Upper lobe of right lung (tissue), 1 donor: ENCODE data around the gene EMILIN2. TPM values are rescaled to one million over a fixed set of nuclear protein-coding genes. Genes with fewer than 3 reads are reported as not detected.

Experiments
- ATAC-seq: fragments of 200-7000 bp; cut with Tn5 transposase; one replicate; pipeline ENCODE4 v1.9.1; 2020; ENCODE audit warnings: mild to moderate bottlenecking, moderate library complexity
- DNase-seq: peaks from one replicate; pipeline ENCODE4 v3.0.0-alpha.2; 2020
- H3K27ac ChIP-seq: fragments of 200-600 bp; one replicate; pipeline ENCODE4 v1.8.0; 2022
- H3K27me3 ChIP-seq: fragments of 200-600 bp; one replicate; pipeline ENCODE4 v1.8.0; 2022; ENCODE audit warnings: mild to moderate bottlenecking
- H3K36me3 ChIP-seq: fragments of 200-600 bp; one replicate; pipeline ENCODE4 v1.8.0; 2022
- H3K4me1 ChIP-seq: fragments of 200-600 bp; one replicate; pipeline ENCODE4 v1.8.0; 2022
- H3K4me3 ChIP-seq: fragments of 200-600 bp; one replicate; pipeline ENCODE4 v1.8.0; 2022; ENCODE audit warnings: mild to moderate bottlenecking
- H3K9me3 ChIP-seq: fragments of 200-600 bp; one replicate; pipeline ENCODE4 v1.8.0; 2022
- intact Hi-C: fragments of 100-400 bp; cut with DNase I; formaldehyde crosslinking; loops from one replicate; pipeline ENCODE4 v1.11.0; 2022
- total RNA-seq: library from RNA; stranded (reverse); fragmentation: NEBNext Ultra II Directional; extraction: Animal tissue kit (Norgen Biotek cat#: 25700); gene quantifications from one replicate; pipeline ENCODE4 v1.2.1, GENCODE V29; 2021
- TF ChIP-seq, protein P1 (sequence below): fragments of 200-600 bp; IDR thresholded peaks from one replicate; pipeline ENCODE4 v1.8.0; 2022; ENCODE audit warnings: antibody characterized with exemption
- donor health status: DM: no; HTN: yes; CAD: no; lungs with severe emphysema.

EMILIN2 gene
- total RNA-seq, 1 donor from 2014 or later = 35.2 TPM

DNA sequence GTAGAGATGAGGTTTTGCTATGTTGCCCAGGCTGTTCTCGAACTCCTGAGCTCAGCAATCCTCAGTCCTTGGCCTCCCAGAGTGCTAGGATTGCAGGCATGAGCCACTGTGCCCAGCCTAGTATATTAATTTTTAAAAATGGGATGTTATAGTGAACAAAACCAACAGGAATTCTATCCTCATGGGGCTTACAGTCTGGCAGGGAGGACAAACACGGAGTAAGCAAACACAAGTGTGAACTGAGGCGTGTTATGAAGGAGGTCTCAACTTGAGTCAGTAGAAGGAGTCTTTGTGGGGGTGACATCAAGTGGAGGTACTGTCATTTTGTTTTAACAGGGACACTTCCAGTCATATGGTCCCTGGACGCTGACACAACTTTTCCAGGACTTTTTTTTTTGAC, 33.1 kb downstream of the EMILIN2 start:
- no peaks in the 10 kb centered on the region for H3K27me3 ChIP-seq
- H3K27ac ChIP-seq = no peak overlapping the region
- H3K4me1 ChIP-seq = peaks cover 16% of the 10 kb centered on the region
- H3K36me3 ChIP-seq = no peaks in the 10 kb centered on the region
- intact Hi-C loops = no loop called here
- DNase-seq = no peak
- no peak overlapping the region for H3K4me3 ChIP-seq
- ATAC-seq = no peak
- no peaks in the 10 kb centered on the region for H3K9me3 ChIP-seq
- TF ChIP-seq, protein P1, sequence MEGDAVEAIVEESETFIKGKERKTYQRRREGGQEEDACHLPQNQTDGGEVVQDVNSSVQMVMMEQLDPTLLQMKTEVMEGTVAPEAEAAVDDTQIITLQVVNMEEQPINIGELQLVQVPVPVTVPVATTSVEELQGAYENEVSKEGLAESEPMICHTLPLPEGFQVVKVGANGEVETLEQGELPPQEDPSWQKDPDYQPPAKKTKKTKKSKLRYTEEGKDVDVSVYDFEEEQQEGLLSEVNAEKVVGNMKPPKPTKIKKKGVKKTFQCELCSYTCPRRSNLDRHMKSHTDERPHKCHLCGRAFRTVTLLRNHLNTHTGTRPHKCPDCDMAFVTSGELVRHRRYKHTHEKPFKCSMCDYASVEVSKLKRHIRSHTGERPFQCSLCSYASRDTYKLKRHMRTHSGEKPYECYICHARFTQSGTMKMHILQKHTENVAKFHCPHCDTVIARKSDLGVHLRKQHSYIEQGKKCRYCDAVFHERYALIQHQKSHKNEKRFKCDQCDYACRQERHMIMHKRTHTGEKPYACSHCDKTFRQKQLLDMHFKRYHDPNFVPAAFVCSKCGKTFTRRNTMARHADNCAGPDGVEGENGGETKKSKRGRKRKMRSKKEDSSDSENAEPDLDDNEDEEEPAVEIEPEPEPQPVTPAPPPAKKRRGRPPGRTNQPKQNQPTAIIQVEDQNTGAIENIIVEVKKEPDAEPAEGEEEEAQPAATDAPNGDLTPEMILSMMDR = no peak

DNA sequence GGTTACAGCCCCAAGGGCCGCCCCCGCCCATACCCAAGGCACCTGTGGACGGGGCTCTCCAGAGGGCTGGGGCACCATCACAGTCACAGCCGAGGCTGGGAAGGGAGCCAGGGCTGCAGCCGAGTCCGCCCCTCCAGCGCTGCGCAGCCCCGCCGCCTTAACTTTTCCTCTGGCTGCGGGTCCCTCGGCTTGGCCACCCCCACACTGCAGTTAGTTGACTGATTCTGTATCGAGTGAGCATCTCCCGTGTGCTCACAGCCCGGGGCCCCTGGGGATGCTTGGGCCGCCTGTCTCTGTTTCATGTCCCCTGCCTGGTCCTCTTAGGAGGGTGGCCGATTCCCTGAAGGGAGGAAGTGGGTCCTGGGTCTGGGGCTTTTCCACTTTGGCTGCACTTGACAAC, 33.7 kb downstream of the EMILIN2 start:
- Histone ChIP-seq H3K9me3 (no peaks in the 10 kb centered on the region), H3K27ac (no peak overlapping the region), H3K4me3 (no peak overlapping the region), H3K27me3 (no peaks in the 10 kb centered on the region), H3K36me3 (no peaks in the 10 kb centered on the region), H3K4me1 (peaks cover 16% of the 10 kb centered on the region)
- TF ChIP-seq, protein P1 = no peak
- ATAC-seq (no peak), DNase-seq (no peak)
- intact Hi-C loops = no loop called here

- no peaks in the 10 kb centered on the region for H3K27me3 ChIP-seq
- H3K4me1 ChIP-seq = peaks cover 16% of the 10 kb centered on the region
- H3K36me3 ChIP-seq = no peaks in the 10 kb centered on the region
- DNase-seq (no peak), ATAC-seq (peak; percentile 27)
- intact Hi-C loops = no loop called here
- no peaks in the 10 kb centered on the region for H3K9me3 ChIP-seq
- H3K4me3 ChIP-seq = no peak overlapping the region
- H3K27ac ChIP-seq = no peak overlapping the region
- TF ChIP-seq, protein P1 = no peak
Measured at GRCh38 chr18:2881088-2881839, 34.5 kb downstream of the EMILIN2 start.

DNA sequence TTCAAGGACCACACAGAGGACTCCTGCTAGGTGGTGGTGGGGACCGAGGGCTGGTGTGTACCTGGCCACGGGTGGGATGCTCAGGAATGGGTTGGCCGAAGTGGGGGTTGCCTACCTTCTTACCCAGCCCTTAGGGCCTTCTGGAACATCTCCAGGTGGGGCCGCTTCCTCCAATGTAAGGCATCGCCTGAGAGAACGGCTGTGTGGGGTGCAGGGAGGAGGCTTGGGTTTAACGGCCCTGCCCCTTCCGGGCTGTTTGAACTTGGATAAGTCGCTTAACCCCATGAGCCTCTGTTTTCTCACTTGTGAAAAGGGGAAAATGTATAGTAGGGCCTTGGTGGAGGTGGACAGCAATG, 35.0 kb downstream of the EMILIN2 start:
- no peak for DNase-seq
- no peaks in the 10 kb centered on the region for H3K27me3 ChIP-seq
- peak; percentile 14 for ATAC-seq
- H3K9me3 ChIP-seq = no peaks in the 10 kb centered on the region
- TF ChIP-seq, protein P1 = no peak
- H3K36me3 ChIP-seq = no peaks in the 10 kb centered on the region
- H3K4me1 ChIP-seq = peaks cover 16% of the 10 kb centered on the region
- H3K27ac ChIP-seq = peak overlapping the region; percentile 4
- H3K4me3 ChIP-seq = no peak overlapping the region
- intact Hi-C loops = no loop called here

GRCh38 chr18:2882201-2882600, 35.4 kb downstream of the EMILIN2 start:
- peaks cover 16% of the 10 kb centered on the region for H3K4me1 ChIP-seq
- H3K4me3 ChIP-seq = no peak overlapping the region
- H3K36me3 ChIP-seq = no peaks in the 10 kb centered on the region
- H3K9me3 ChIP-seq = no peaks in the 10 kb centered on the region
- TF ChIP-seq, protein P1 = no peak
- H3K27ac ChIP-seq = peak overlapping the region; percentile 4
- H3K27me3 ChIP-seq = no peaks in the 10 kb centered on the region
- intact Hi-C loops = no loop called here
- no peak for DNase-seq
- ATAC-seq = no peak
